T47D (cell line): Measurements from ENCODE around the gene BPIFB6.

ENCODE experiments used
- DNase-seq, 2 experiments: peaks; one replicate each; pipeline versions ENCODE4 v3.0.0 to v3.0.0-alpha.2; 2011 to 2012; ENCODE audit warnings: low read depth in 1 of 2, low spot score in 1 of 2
- JUND ChIP-seq: IDR thresholded peaks from 2 replicates; pipeline ENCODE4 v1.6.1; 2012; ENCODE audit warnings: low read depth
- in situ Hi-C: cut with HindIII; loops from 2 replicates; pipeline ENCODE4 v1.10.0; 2016; ENCODE audit warnings: low sequenced_read_pairs, low pct_unique_long_range_greater_than_20kb

The BPIFB6 gene

DNA sequence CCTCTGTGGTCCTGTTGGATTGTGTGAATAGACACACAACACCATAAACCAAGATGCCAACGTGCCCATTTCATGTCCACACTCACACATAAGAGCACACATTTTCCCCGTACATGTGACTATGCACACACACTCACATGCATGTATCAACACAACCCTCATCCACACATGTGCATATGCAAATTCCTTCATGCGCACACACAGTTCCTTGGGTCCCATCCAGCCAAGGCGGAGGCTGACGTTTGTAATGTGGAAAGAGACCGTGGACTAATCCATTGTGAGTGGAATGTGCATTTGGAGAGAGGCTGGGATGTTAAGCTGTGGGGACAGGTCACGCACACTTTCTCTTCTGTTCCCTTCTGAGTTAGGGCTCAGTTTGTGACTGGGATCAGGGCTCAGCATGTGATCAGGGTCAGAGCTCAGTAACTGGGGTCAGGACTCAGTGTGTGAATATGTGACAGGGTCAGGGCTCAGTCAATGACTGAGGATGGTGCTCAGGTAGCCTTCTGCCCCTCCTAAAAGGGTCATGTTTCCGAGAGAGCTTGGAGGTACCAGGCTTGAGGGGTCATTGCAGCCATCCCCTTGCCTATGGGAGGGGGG is 24.6 kb upstream of the BPIFB6 start:
- in situ Hi-C loops, result no loop called here
- DNase-seq, result no peak
- no peak for TF ChIP-seq JUND

DNA sequence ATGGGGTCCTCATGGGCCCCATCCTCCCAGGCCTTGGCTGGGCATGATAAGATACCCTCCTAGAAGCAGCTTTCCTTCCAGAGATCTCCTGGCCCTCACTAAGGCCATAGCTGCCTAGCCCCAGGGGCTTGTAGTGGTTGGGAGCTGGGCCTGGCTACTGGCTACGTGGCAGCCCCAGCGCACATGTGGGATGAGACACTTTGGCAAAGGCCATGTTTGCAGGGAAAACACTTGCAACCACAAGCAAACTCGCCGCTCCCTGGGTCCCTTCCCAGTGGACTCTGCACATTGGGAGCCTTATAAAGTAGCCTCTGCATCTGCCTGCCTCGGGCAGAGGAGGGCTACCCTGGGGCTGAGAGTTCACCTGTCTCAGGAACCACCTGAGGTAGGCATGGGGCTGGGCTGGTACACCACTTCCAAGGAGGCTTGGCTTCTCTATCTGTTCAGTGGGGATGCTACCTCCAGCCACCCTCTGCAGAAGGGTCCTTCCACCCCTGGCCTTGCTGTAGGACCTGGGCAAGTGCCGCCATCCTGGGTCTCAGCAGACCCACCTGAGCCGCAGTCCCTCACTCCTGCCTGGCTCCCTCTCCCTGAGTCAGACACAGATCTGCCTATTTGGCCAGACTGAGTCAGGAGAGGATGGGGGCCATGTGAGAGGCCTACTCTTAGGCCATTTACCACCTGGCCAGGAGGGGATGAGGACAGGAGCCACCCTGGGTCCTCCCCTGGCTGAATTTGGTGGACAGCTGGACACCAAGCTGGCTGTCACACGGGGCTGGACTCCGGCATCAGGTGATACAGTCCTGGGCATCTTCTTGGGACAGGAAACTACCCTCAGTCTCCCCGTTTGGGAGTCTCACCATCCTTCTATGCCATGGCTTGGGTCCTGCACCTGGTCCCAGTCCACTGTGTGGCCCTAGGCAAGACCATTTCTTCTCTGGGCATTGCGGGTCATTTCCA is 23.8 kb upstream of the BPIFB6 start, which contains the start of gene BPIFB2:
BPIFB2 (plus strand) TSS at position 329 of the 960 bp plus-strand sequence. CDS start 871 bp downstream, outside the sequence.
- DNase-seq, result peak in 1 of 2 experiments; percentile 83
- in situ Hi-C loops, result no loop called here
- TF ChIP-seq JUND, result no peak

DNA sequence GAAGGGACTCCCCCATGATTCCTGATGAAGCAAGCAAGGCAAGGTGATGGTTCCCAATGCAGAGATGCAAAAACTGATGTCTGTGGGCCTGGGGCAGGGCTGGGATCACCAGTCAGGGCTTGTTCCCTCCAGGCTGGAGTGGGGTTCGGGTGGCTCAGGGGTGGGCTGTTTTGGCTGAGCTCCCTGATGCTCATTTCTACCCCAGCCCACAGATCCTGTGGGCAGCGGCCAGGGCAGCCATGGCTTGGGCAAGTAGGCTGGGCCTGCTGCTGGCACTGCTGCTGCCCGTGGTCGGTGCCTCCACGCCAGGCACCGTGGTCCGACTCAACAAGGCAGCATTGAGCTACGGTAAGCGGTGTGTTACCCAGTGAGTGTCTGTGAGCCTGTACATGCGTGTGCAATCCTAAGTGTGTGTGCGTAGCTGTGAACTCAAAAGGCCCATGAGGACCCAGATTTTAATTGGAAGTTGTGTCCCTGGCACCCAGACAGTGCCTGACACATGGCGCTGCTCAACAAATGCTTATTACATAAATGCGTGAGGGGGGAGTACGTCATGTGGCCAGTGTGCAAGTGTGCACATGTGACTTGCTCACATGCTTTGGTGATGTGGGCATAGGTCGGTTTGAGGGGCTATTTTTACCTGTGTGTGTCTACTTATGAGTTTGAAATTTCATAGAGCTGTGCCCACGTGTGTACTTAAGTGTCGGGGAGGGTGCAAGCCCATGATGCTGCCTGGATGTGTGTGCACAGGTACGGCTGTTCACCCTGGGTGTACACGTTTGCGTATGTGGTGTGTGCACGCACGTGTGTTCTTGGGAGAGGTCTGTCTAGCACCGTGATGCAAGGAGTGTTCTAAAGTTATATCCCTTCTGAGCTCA is 22.9 kb upstream of the BPIFB6 start:
- in situ Hi-C loops, result no loop called here
- TF ChIP-seq JUND, result no peak
- DNase-seq, result no peak

DNA sequence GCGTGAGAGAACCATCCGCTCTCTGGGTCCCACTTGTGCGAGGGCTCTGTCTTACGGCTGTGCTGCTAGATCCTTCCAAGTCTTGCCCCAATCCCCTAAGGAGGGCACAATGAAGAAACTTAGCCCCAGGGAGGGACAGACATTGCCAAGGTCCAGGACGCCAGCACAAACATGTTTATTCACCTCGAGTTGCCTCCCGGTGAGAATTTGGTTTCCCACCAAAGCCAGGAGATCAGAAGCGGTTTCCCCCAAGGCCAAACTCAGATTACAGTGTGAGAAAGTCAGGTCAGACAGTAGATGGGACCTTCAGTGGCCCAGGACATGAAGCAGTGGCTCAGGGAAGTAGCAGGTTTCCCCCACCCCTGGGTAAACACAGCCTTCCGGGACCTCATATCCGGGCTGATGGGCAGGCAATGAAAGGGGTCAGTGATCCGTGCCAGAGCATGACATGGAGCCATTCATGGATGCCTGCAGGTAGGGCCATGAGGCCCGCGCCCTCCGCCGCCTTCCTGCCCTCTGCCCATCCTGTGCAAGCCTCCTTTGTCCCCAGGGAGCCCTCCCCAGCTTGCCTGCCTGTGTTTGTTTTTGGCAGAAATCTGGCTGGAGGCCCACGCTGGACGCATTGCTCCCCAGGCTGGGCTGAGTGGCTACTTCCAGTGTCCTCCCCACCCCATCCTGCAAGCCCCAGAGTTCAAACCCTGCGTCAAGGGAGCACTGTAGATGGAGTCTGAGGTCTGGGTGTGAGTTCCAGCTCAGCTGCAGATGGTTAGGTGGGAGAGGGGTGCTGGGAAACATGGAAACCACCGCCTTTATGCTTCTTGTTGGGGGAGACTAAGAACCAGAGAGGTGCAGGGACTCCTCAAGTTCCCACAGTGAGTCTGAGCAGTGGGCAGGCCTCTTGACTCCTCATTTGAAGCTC is 22.0 kb upstream of the BPIFB6 start:
- in situ Hi-C loops, result no loop called here
- no peak for TF ChIP-seq JUND
- peak in 1 of 2 experiments; percentile 44 for DNase-seq

DNA sequence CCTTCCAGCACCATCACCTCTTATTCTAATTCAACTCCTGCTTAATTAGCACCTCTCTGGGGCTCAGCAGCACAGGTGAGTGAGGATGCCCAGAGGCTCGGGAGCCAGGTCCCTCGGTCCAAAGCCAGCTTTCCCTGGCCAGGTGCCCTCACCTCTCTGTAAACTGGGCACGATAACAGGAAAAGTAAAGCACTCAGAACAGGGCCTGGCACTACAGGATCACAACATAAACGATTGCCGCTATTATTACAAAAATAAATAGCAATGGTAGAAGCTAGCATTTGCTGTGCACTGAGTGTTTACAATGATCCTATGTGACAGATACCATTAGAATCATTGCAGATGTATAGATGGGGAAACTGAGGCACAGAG is 21.3 kb upstream of the BPIFB6 start:
- peak in 1 of 2 experiments; percentile 18 for DNase-seq
- in situ Hi-C loops, result no loop called here
- TF ChIP-seq JUND, result no peak

DNA sequence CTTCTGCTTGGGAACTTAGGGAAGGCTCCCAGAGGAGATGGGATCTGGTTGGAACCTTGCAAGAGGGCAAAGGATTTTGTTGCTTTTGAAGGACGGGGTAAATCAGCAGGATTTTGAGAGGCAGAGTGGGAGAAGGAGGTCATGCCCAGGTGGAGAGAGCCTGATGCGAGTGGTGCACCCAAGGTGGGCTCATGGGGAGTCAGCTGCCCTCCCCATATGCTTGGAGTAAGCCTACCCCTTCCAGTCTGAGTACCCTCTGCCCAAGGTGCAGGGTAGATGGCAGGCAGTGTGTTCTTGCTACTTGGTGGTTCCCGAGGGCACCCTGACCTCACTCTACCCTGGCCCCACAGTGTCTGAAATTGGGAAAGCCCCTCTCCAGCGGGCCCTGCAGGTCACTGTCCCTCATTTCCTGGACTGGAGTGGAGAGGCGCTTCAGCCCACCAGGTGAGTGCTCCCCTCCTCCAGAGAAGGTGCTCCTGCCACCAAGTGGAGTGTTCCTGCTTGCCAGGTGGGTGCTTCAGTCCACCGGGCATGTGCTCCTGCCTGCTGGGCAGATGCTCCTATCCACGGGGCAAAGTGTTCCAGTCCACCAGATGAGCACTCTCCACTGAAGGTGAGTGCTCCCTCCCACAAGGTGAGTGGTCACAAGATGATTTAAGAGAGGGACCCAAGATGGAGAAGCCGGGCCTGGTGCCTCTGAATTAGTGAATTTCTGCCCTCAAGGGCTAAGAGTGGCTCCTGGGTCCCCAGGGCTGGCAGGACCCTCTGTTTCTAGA is 20.6 kb upstream of the BPIFB6 start:
- no peak for TF ChIP-seq JUND
- DNase-seq, result no peak
- in situ Hi-C loops, result no loop called here

DNA sequence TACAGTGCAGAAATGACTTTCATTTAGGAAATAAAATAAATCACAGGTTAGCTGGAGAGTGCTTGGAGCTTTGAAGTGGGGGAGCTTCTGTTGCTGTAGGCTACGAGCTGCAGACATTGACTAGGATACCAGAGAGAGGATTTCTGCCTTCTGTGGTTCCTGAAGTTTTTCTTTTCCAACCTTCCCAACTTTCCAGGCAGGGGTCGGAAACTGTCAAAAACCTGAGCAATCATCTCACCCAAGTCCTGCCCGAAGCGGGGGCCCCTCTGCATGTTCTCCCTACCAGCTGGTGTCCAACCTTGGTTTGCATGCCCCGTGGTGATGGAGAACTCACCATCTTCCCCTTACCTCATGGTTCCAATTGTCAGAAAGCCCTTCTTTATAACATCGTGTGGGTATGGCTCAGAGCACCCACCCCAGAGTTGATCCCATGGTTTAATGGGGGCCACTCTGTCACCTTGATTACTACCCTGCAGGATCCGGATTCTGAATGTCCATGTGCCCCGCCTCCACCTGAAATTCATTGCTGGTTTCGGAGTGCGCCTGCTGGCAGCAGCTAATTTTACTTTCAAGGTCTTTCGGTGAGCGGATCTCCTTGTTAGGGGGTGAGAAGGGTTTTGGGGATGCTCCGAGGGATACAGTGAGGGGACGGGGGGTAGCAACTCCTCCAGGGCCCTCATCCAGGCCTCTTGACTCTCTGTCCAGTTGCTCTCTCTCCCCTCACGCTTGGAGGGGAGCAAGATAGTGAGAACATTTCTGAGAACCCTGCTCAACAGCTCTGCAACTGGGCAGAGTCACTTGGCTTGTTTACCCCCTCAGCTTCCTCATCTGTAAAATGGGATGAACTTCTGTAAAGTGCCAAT is 18.9 kb upstream of the BPIFB6 start:
- no peak for TF ChIP-seq JUND
- no peak for DNase-seq
- in situ Hi-C loops, result no loop called here

DNA sequence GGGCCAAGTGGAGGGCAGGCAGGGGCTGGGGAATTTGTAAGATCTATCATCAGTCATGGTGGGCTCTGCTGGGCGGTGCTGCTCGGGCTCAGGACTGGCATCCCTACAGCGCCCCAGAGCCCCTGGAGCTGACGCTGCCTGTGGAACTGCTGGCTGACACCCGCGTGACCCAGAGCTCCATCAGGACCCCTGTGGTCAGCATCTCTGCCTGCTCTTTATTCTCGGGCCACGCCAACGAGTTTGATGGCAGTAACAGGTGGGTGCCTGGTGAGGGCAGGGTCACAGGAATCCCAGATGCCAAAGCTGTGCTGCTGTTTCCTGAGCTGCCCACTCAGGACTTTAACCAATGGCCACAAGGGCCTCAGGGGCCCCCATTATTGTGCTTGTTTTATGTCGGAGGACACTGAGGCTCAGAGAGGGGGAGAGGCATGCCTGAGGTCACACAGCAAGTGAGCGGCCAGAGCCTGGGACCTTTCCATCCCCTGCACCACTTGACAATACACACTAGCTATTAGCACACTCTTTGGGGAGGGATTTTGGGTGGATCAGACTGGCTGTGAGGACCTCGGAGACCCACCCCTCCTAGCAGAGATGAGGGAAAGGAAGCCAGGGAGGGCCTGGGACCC is 17.6 kb upstream of the BPIFB6 start:
- in situ Hi-C loops, result no loop called here
- DNase-seq, result no peak
- TF ChIP-seq JUND, result no peak

DNA sequence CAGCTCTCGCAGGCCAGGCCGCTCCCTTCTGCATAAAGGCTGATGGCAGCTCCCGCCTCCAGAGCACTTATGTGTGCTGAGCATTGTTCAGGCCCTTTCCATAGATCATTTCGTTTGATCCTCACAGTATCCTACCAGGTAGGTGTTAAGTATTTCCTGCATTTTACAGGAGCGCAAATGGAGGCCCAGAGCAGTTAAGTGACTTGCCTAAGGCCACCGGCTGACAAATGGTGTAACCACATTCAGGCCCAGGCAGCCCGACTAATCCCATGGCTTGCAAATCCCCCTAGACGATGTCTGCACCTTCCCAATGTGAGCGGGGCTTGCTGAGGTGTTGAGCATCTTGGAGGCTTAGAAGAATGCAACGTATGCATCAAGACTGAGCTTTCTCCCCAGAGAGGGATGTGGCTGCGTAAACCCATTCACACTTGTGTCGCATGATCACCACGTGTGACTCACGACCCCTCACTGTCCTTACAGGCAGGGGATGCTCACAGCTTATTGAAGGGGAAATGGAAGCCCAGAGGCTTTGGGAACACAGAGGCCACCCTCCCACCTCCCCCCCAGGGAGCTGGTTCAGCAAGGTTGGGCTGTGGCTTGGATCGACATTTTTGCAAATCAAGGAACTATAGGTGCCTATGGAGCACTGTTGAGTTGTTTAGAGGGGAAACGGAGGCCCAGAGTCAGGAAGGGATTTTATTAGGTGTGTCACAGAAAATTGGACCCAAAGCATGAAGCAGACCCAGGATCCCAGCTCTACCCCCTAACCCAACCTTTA is 16.9 kb upstream of the BPIFB6 start:
- in situ Hi-C loops, result no loop called here
- no peak for DNase-seq
- no peak for TF ChIP-seq JUND
